T-helper 2 cell treated with Interferon-gamma antibody and Interleukin-4, amounts not matched to agents 5 μg/mL and 100 μg/mL, for 36 hours (primary cell): ENCODE measurements around the gene INPP4A.
"Not testable (repeated sequence)": the region's sequence is repeated elsewhere in the genome, so short reads cannot be mapped to it uniquely, and the experiment has no call there.

Source experiments
- DNase-seq: peaks from one replicate; pipeline ENCODE4 v3.0.0; 2021; ENCODE audit warnings: low spot score
- H3K27ac Mint-ChIP-seq: one replicate; pipeline ENCODE4 v1.8.0; 2021; ENCODE audit warnings: mild to moderate bottlenecking, mixed read lengths
- H3K27me3 Mint-ChIP-seq: one replicate; pipeline ENCODE4 v1.8.0; 2021; ENCODE audit warnings: low read depth, mixed read lengths
- H3K36me3 Mint-ChIP-seq: one replicate; pipeline ENCODE4 v1.8.0; 2021; ENCODE audit warnings: low read depth, mixed read lengths
- H3K4me1 Mint-ChIP-seq: one replicate; pipeline ENCODE4 v1.8.0; 2021; ENCODE audit warnings: low read depth, mixed read lengths
- H3K4me3 Mint-ChIP-seq: one replicate; pipeline ENCODE4 v1.8.0; 2022; ENCODE audit warnings: mild to moderate bottlenecking, moderate library complexity, mixed read lengths
- H3K9me3 Mint-ChIP-seq: one replicate; pipeline ENCODE4 v1.8.0; 2021; ENCODE audit warnings: mixed read lengths

Gene INPP4A

DNA sequence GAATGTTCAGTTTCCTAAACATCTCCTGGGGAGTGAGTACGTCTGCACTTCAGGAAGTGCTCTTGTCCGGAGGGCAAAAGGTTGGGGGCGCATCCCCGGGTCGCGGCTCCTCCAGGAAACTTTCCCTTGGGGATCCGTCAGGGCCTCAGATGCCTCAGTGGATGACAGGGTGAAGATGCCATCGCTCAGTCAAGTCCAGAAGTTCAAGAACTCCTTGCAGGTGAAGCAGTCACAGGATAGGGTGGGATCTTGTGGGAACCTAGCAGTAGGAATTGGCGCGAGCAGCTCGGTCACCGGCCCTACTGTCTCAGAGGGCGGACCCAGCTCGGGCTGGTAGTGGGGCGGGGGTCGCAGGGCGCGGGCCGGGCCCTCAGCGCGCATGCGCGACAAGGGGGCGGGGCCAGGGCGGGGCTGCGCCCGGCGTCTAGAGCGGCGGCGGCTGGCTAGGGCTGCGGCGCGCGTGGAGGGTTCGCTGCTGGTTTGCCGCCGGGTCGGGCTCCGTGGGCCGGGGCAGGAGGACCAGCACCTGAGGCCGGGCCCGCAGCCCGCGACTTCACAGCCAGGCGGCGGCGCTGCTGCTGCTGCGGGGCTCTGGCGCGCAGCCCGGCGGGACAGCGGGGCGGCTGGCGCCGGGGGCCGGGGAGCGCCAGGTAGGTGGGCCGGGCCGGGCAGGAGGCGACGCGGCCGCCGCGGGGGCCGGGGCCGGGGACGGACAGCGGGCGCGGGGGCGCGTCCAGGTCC, at the start of gene INPP4A:
Gene INPP4A (plus strand): TSS at position 423 of the 741 bp plus-strand sequence. CDS start 75,191 bp downstream, outside the sequence.
- peaks cover 29% of the 10 kb centered on the region for H3K36me3 Mint-ChIP-seq
- peaks cover 16% of the 10 kb centered on the region for H3K9me3 Mint-ChIP-seq
- H3K27ac Mint-ChIP-seq, result peak within 1 kb of the TSS; percentile 85
- H3K27me3 Mint-ChIP-seq, result no peaks in the 10 kb centered on the region
- peak; percentile 76 for DNase-seq
- H3K4me1 Mint-ChIP-seq, result peaks cover 40% of the 10 kb centered on the region
- peak within 1 kb of the TSS; percentile 92 for H3K4me3 Mint-ChIP-seq

DNA sequence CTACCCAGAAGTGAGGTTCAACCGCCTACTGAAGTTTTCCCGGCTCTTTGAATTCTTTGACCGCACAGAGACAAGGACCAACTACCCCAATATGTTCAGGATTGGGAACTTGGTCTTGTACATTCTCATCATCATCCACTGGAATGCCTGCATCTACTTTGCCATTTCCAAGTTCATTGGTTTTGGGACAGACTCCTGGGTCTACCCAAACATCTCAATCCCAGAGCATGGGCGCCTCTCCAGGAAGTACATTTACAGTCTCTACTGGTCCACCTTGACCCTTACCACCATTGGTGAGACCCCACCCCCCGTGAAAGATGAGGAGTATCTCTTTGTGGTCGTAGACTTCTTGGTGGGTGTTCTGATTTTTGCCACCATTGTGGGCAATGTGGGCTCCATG, 48.7 kb upstream of the INPP4A start:
- Mint-ChIP-seq H3K27me3 (peaks cover 29% of the 10 kb centered on the region), H3K9me3 (no peaks in the 10 kb centered on the region), H3K4me1 (no peaks in the 10 kb centered on the region), H3K4me3 (no peak overlapping the region), H3K36me3 (no peaks in the 10 kb centered on the region), H3K27ac (no peak overlapping the region)
- DNase-seq, result no peak

DNA sequence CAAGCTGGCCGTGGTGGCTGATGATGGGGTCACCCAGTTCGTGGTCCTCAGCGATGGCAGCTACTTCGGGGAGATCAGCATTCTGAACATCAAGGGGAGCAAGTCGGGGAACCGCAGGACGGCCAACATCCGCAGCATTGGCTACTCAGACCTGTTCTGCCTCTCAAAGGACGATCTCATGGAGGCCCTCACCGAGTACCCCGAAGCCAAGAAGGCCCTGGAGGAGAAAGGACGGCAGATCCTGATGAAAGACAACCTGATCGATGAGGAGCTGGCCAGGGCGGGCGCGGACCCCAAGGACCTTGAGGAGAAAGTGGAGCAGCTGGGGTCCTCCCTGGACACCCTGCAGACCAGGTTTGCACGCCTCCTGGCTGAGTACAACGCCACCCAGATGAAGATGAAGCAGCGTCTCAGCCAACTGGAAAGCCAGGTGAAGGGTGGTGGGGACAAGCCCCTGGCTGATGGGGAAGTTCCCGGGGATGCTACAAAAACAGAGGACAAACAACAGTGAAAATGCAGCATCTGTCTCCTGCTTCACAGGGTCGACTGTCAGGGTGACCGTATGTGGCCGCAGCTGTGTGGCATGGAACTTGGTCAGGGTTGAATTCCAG, 47.8 kb upstream of the INPP4A start:
- Mint-ChIP-seq H3K36me3 (no peaks in the 10 kb centered on the region), H3K27me3 (peaks cover 38% of the 10 kb centered on the region), H3K4me3 (no peak overlapping the region), H3K27ac (no peak overlapping the region), H3K4me1 (no peaks in the 10 kb centered on the region), H3K9me3 (no peaks in the 10 kb centered on the region)
- no peak for DNase-seq

DNA sequence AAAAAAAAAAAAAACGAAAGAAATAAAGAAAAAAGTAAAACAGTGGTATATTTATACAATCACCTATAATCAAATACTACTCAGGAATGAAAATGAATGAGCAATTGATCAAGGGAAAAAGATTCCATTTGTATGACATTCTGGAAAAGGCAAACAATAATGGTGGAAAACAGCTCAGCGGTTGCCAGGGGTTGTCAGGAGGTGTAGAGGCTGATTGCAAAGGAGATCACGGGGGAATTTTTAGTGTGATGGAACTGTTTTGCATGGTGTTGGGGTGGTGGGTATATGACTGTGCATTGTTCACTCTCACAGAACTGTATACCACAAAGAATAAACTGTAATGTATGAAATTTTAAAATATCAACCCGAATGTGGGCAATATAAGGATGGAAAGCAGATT, 45.5 kb upstream of the INPP4A start:
- no peak overlapping the region for H3K4me3 Mint-ChIP-seq
- DNase-seq, result no peak
- no peaks in the 10 kb centered on the region for H3K9me3 Mint-ChIP-seq
- H3K4me1 Mint-ChIP-seq, result no peaks in the 10 kb centered on the region
- H3K27me3 Mint-ChIP-seq, result peaks cover 58% of the 10 kb centered on the region
- H3K36me3 Mint-ChIP-seq, result no peaks in the 10 kb centered on the region
- H3K27ac Mint-ChIP-seq, result no peak overlapping the region

DNA sequence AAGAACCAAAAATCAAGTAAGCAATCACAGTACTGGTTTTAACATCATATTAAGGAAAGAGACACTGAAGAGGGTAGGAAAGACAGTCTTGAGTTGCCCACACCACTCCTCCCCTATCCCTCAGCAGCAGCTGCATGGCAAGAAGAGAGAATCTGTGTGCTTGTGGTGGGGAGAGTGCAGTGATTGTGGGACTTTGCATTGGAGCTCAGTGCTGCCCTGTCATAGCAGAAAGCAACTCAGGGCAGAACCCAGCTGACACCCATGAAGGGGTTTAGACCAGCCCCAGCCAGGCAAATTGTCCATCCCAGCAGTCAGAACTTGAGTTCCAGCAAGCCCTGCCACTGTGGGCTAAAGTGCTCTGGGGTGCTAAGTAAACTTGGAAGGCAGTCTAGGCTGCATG, 40.8 kb upstream of the INPP4A start:
- no peaks in the 10 kb centered on the region for H3K4me1 Mint-ChIP-seq
- no peak overlapping the region for H3K4me3 Mint-ChIP-seq
- no peaks in the 10 kb centered on the region for H3K9me3 Mint-ChIP-seq
- DNase-seq, result no peak
- no peaks in the 10 kb centered on the region for H3K36me3 Mint-ChIP-seq
- peaks cover 44% of the 10 kb centered on the region for H3K27me3 Mint-ChIP-seq
- H3K27ac Mint-ChIP-seq, result no peak overlapping the region

DNA sequence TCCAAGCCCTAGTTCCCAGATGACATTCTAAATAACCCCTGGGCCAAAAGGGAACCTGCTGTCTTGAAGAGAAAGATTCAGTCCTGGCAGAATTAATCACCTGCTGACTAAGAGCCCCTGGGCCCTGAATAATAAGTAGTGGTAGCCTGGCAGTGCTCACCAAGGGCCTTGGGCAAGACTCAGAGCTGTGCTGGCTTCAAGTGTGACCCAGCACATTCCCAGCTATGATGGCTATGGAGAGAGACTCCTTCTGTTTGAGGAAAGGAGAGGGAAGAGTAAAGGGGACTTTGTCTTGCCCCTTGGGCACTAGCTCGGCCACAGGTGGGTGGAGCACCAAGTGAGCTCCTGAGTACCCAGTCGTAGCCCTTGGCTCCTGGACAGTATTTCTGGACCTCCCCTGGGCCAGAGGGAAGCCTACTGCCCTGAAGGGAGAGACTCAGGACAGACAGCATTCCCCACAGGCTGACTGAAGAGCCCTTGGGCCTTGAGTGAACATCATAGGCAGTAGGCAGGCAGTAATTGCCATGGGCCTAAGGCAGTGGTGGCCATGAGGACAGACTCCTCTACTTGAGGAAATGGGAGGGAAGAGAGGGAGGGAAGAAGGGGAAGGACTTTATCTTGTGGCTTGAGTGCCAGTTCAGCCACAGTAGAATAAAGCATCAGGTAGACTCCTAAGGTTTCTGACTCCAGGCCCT, 40.0 kb upstream of the INPP4A start:
- peaks cover 39% of the 10 kb centered on the region for H3K27me3 Mint-ChIP-seq
- H3K27ac Mint-ChIP-seq, result no peak overlapping the region
- no peak for DNase-seq
- H3K4me1 Mint-ChIP-seq, result no peaks in the 10 kb centered on the region
- no peaks in the 10 kb centered on the region for H3K9me3 Mint-ChIP-seq
- H3K36me3 Mint-ChIP-seq, result no peaks in the 10 kb centered on the region
- H3K4me3 Mint-ChIP-seq, result no peak overlapping the region

DNA sequence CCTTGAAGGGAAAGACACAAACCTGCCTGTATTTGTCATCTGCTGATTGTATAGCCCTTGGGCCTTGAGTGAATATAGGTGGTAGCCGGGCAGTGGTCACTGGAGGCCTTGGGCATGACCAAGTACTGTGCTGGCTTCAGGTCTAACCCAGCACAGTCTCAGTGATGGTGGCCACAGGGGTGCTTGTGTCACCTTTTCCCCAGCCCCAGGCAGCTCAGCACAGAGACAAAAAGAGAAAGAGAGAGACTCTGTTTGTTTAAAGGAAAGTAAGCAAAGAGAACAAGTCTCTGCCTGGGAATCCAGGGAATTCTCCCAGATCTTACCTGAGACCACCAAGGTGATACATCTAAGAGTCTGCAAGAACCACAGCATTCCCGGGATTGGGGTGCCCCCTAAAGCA, 39.4 kb upstream of the INPP4A start:
- Mint-ChIP-seq H3K9me3 (no peaks in the 10 kb centered on the region), H3K4me1 (no peaks in the 10 kb centered on the region), H3K4me3 (no peak overlapping the region), H3K36me3 (no peaks in the 10 kb centered on the region), H3K27ac (no peak overlapping the region), H3K27me3 (peaks cover 40% of the 10 kb centered on the region)
- DNase-seq, result no peak

DNA sequence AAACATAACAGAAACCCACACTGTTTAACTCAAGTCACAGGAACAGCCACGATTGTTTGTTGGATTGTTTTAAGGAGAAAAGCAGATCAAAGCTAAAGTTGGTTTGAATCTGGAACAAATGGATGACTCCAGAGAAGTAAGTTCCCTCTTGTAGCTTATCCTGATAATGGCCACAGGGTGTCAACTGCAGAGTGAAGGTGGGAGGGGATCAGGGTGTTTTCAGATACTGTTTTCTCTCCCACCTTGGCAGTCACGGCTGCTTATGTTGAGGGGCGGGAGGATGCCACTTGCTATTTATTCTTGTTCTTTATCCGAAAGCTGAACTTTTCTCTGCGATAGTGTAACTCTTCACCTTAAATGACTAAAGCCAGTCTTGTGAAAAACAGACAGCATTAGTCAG, 36.5 kb upstream of the INPP4A start:
- peaks cover 17% of the 10 kb centered on the region for H3K27me3 Mint-ChIP-seq
- peaks cover 6% of the 10 kb centered on the region for H3K4me1 Mint-ChIP-seq
- H3K9me3 Mint-ChIP-seq, result no peaks in the 10 kb centered on the region
- H3K36me3 Mint-ChIP-seq, result no peaks in the 10 kb centered on the region
- no peak overlapping the region for H3K4me3 Mint-ChIP-seq
- DNase-seq, result no peak
- no peak overlapping the region for H3K27ac Mint-ChIP-seq

DNA sequence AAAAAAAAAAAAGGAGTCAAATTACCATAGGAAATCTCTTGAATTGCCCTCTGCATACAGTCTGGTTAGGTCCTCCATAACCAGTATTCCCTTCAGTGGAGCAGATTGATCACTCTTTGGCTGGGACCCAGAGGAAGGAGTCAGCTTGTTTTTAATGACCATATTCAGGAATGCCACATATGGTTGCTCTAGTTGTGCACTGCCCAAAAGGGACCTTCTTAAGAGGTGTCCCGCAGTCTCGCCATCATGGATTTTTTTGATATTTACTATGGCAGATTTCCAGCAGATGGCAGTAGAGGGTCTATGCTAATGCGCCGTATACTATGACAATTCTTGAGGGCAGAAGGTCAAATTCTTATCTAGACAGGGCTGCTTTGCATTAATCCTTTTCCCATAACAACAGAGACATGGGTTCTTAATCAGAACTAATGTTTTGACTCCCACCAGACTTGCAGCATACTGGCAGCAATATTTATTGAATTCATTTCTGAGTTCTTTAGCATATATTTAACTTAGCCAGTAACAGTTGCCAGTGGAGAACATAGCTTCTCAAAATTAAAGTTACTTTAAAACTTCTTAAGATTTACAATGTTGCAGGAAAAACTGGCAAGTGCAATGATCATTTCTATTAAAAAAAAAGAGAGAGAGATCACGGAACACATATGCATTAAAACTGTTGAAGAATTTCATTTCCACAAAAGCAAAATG, 31.8 kb upstream of the INPP4A start:
- Mint-ChIP-seq H3K9me3 (peaks cover 9% of the 10 kb centered on the region), H3K4me3 (no peak overlapping the region), H3K36me3 (peaks cover 3% of the 10 kb centered on the region), H3K4me1 (peaks cover 6% of the 10 kb centered on the region), H3K27me3 (peaks cover 8% of the 10 kb centered on the region), H3K27ac (no peak overlapping the region)
- peak; percentile 41 for DNase-seq

DNA sequence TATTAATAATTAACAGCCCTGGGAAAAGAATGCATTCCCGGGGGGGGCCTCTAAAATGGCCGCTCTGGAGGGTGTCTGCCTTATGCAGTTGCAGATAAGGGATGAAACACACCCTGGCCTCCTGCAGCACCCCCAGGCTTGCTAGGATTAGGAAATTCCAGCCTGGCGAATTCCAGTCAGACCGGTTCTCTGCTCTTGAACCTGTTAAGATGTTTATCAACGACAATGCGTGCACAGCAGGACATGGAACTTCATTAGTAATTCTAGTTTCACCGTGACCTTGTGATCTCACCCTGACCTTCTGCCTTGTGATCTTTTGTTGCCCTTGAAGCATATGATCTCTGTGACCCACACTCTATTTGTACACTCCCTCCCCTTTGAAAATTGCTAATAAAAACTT, 30.4 kb upstream of the INPP4A start:
- H3K36me3 Mint-ChIP-seq, H3K27me3 Mint-ChIP-seq, DNase-seq, H3K27ac Mint-ChIP-seq, H3K4me3 Mint-ChIP-seq, H3K4me1 Mint-ChIP-seq, H3K9me3 Mint-ChIP-seq: not testable (repeated sequence)

DNA sequence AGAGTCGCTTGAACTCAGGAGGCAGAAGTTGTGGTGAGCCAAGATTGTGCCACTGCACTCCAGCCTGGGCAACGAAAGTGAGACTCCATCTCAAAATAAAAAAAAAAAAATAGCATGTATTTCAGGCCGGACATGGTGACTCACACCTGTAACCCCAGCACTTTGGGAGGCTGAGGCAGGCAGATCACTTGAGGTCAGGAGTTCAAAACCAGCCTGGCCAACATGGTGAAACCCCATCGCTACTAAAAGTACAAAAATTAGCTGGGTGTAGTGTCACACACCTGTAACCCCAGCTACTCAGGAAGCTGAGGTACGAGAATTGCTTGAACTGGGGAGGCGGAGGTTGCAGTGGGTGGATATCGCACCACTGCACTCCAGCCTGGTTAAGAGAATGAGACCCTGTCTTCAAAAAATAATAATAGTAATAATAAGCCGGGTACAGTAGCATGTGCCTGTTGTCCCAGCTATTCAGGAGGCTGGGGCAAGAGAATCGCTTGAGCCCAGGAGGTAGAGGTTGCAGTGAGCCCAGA, 28.9 kb upstream of the INPP4A start:
- H3K27ac Mint-ChIP-seq, H3K27me3 Mint-ChIP-seq, H3K36me3 Mint-ChIP-seq, H3K4me1 Mint-ChIP-seq, H3K9me3 Mint-ChIP-seq, DNase-seq, H3K4me3 Mint-ChIP-seq: not testable (repeated sequence)

DNA sequence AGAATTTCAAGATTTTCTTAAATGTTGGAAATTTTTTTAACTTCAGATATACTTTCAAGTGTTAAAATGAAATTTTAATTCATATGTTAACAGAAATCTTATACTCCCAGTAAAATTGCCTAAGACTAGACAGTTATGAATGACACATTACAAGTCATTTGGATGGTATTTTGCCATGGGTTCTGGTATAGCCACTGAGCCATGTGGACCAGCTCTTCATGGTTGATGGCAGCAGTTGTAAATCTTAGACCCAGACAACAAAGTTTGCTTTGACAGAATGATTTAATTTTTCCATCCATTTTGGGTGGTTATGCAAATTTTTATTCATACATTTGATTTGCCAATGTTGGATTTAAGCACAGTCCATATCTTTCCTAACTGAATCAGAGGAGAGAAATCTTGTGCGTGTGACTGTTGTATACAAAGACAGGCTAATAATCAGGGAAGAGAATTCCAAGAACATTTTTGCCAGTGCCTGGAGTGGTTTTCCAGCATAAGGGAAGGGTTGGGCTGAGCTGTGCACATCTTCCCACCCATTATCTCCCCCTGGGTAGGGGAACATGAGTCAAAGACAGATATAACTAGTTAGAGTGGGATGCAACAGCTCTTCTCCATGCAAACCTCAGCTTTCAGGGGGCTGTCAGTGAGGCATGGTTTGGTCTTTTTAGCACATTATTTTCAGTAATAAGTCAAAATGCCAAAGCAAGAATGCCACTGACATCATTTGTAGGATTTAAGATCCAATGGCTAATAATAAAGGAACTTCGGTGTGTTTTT, 28.1 kb upstream of the INPP4A start:
- Mint-ChIP-seq H3K36me3 (peaks cover 5% of the 10 kb centered on the region), H3K27me3 (peaks cover 3% of the 10 kb centered on the region), H3K4me3 (no peak overlapping the region), H3K27ac (no peak overlapping the region), H3K4me1 (peaks cover 6% of the 10 kb centered on the region), H3K9me3 (peaks cover 10% of the 10 kb centered on the region)
- no peak for DNase-seq

DNA sequence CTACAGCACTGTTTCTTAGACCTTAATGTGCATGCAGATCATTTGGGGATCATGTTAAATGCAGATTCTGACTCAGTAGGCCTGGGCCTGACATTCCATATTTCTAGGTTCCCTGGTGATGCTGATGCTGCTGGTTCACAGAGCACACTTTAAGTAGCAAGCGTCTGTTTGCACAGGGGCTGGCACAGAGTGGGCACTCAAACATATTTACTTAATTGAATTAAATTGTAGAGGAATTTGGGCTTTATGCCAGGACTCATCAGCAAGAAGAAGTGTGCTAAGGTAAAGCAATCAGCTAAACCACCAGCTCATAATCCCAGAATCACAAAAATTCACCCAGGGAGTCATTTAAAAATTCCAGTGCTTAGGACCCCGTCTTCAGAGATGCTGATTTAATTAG, 25.1 kb upstream of the INPP4A start:
- DNase-seq, result no peak
- no peak overlapping the region for H3K4me3 Mint-ChIP-seq
- H3K27ac Mint-ChIP-seq, result no peak overlapping the region
- peaks cover 7% of the 10 kb centered on the region for H3K36me3 Mint-ChIP-seq
- H3K9me3 Mint-ChIP-seq, result peaks cover 25% of the 10 kb centered on the region
- no peaks in the 10 kb centered on the region for H3K4me1 Mint-ChIP-seq
- H3K27me3 Mint-ChIP-seq, result peaks cover 5% of the 10 kb centered on the region
